HepG2 (cell line): ENCODE results near the gene ODAD4. TPM values are rescaled to one million over a fixed set of nuclear protein-coding genes. Genes with fewer than 3 reads are reported as not detected.

ENCODE experiments used
- CHD4 ChIP-seq: fragments of 200-600 bp; sonication (generic); IDR thresholded peaks from 2 replicates; pipeline ENCODE4 v1.7.0; 2017; ENCODE audit warnings: mild to moderate bottlenecking, low read length, borderline replicate concordance
- DZIP1 ChIP-seq: sonication (generic); formaldehyde crosslinking; IDR thresholded peaks from 2 replicates; pipeline ENCODE4 v1.5.0; 2020; ENCODE audit warnings: mild to moderate bottlenecking, missing genetic modification reagents
- EHMT2 ChIP-seq: fragments of 200-600 bp; sonication (generic); IDR thresholded peaks from 2 replicates; pipeline ENCODE4 v1.7.0; 2017; ENCODE audit warnings: antibody characterized with exemption, low read depth, low read length, borderline replicate concordance
- ELF3 ChIP-seq: IDR thresholded peaks from 2 replicates; pipeline ENCODE4 v1.6.1; 2016; ENCODE audit warnings: missing genetic modification reagents, missing compliant biosample characterization
- FOXA3 ChIP-seq: IDR thresholded peaks from 2 replicates; pipeline ENCODE4 v1.6.1; 2016; ENCODE audit warnings: missing genetic modification reagents, missing compliant biosample characterization
- HNRNPL ChIP-seq: fragments of 200-400 bp; formaldehyde crosslinking; IDR thresholded peaks from 2 replicates; pipeline ENCODE4 v1.6.1; 2017; ENCODE audit warnings: mild to moderate bottlenecking, low read depth, low read length
- MLLT10 ChIP-seq: sonication (generic); formaldehyde crosslinking; IDR thresholded peaks from 2 replicates; pipeline ENCODE4 v1.4.0; 2020; ENCODE audit warnings: missing genetic modification reagents
- NFYB ChIP-seq: sonication (generic); formaldehyde crosslinking; IDR thresholded peaks from 2 replicates; pipeline ENCODE4 v1.4.0; 2020; ENCODE audit warnings: missing genetic modification reagents
- NONO ChIP-seq, 2 experiments: fragments of 450-650 bp in 1 of 2; sonication (generic) in 1 of 2; formaldehyde crosslinking in 1 of 2; IDR thresholded peaks in 1 of 2; conservative IDR thresholded peaks in 1 of 2; 2 replicates each; pipeline versions ENCODE4 v1.6.1 to v1.8.0; 2017 to 2022; ENCODE audit warnings: mild to moderate bottlenecking in 1 of 2, missing genetic modification reagents in 1 of 2, moderate library complexity in 1 of 2
- SALL1 ChIP-seq: sonication (generic); formaldehyde crosslinking; IDR thresholded peaks from 2 replicates; pipeline ENCODE4 v1.8.0; 2022; ENCODE audit warnings: mild to moderate bottlenecking, missing genetic modification reagents
- ZBTB33 ChIP-seq: sonication (generic); formaldehyde crosslinking; IDR thresholded peaks from 2 replicates; pipeline ENCODE4 v1.4.0; 2020; ENCODE audit warnings: missing genetic modification reagents
- ZMYM4 ChIP-seq: sonication (generic); formaldehyde crosslinking; IDR thresholded peaks from 2 replicates; pipeline ENCODE4 v1.8.1; 2023; ENCODE audit warnings: mild to moderate bottlenecking, missing genetic modification reagents
- ZNF687 ChIP-seq: sonication (generic); formaldehyde crosslinking; IDR thresholded peaks from 2 replicates; pipeline ENCODE4 v1.5.1; 2020; ENCODE audit warnings: mild to moderate bottlenecking, missing genetic modification reagents, moderate library complexity
- ZNF770 ChIP-seq: sonication (generic); formaldehyde crosslinking; IDR thresholded peaks from 2 replicates; pipeline ENCODE4 v1.5.0; 2020; ENCODE audit warnings: mild to moderate bottlenecking, missing genetic modification reagents
- ZUFSP ChIP-seq: sonication (generic); formaldehyde crosslinking; IDR thresholded peaks from 2 replicates; pipeline ENCODE4 v1.9.0; 2021; ENCODE audit warnings: missing genetic modification reagents, mild to moderate bottlenecking, borderline replicate concordance
- polyA plus RNA-seq, 8 experiments: library from polyadenylated mRNA; depleted of rRNA in 3 of 8; stranded (reverse) in 7 of 8; unstranded in 1 of 8; fragments of >200 nt; fragmentation: Illumina TruSeq in 4 of 8; extraction: Trizol in 4 of 8; gene quantifications; 2 replicates each; pipeline versions ENCODE4 v1.2.1 to v1.2.3, GENCODE V29; 2011 to 2016; ENCODE audit warnings: low read depth in 4 of 8, missing spikeins in 1 of 8, mixed read lengths in 1 of 8; ENCODE audit not compliant: insufficient read depth in 1 of 8
- total RNA-seq, 5 experiments: library from RNA; depleted of rRNA; stranded (reverse); fragments of >200 nt; fragmentation: Illumina TruSeq; extraction: Trizol; gene quantifications; 2 replicates each; pipeline ENCODE4 v1.2.3, GENCODE V29; 2016; ENCODE audit warnings: low read depth in 1 of 5

The ODAD4 gene
- total and polyA plus RNA-seq, 2 of the 13 experiments (the other 11 are each of a cell fraction or from before 2014, with no cell fraction given), result 0.48 to 0.53 TPM

- no peak for TF ChIP-seq NONO (IDR thresholded peaks at IDR 0.05)
- TF ChIP-seq NONO (CRISPR knock-in tag; conservative IDR thresholded peaks at IDR 0.05), result peak; percentile 75
- TF ChIP-seq ZNF770, result peak; percentile 51; the same call in 1 of the 2 replicates
- no peak for TF ChIP-seq MLLT10 (CRISPR knock-in tag)
- no peak for TF ChIP-seq EHMT2
- no peak for TF ChIP-seq CHD4
- TF ChIP-seq ELF3 (CRISPR knock-in tag), result no peak
- no peak for TF ChIP-seq NFYB (CRISPR knock-in tag)
- peak; percentile 93 for TF ChIP-seq ZNF687 (CRISPR knock-in tag)
- TF ChIP-seq DZIP1 (CRISPR knock-in tag), result no peak
- no peak for TF ChIP-seq ZUFSP (CRISPR knock-in tag)
- 0 out of 2 replicates have a peak, but pooled peaks have one; percentile 20 for TF ChIP-seq ZBTB33
- peak; percentile 78; the same call in 1 of the 2 replicates for TF ChIP-seq HNRNPL
- TF ChIP-seq FOXA3 (CRISPR knock-in tag), result no peak
- TF ChIP-seq ZMYM4 (CRISPR knock-in tag), result peak; percentile 43; the same call in 1 of the 2 replicates
- peak; percentile 66 for TF ChIP-seq SALL1 (CRISPR knock-in tag)
Measured at GRCh38 chr17:41959336-41960095, 29.1 kb downstream of the ODAD4 start (continued).
